ENCODE data around the gene KANSL3. TPM values are rescaled to one million over a fixed set of nuclear protein-coding genes. Genes with fewer than 3 reads are reported as not detected.

The KANSL3 gene
- total and polyA plus RNA-seq, 12 donors = 22.3 to 58.3 (median 36.6) TPM

DNA sequence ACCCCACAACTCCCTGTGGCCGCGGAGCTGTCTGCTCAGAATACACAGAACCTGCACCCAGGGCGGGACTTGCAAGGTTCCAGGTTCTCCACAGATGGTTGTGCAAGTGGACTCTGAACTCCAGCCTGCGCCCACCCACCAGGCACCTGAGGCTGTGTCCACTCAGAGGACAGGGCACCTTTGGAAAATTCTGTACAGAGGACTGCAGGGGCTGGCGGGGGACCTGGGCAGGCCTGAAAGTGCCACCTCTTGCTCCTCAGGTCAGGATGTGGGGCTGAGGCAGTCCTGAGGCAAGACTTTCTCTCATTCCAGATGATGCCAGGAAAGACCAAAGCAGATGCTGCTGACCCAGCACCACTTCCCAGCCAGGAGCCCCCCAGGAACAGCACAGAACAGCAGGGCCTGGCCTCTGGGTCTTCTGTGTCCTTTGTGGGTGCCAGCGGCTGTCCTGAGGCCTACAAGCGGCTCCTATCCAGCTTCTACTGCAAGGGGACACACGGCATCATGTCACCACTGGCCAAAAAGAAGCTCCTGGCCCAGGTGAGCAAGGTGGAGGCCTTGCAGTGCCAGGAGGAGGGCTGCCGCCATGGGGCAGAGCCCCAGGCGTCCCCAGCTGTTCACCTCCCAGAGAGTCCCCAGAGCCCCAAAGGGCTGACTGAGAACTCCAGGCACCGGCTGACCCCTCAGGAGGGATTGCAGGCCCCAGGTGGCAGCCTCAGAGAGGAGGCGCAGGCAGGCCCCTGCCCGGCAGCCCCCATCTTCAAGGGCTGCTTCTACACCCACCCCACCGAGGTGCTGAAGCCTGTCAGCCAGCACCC, 87.1 kb downstream of the KANSL3 start:
- no peak for TF ChIP-seq POLR2A (IDR thresholded peaks at IDR 0.05)
- TF ChIP-seq, protein P1, sequence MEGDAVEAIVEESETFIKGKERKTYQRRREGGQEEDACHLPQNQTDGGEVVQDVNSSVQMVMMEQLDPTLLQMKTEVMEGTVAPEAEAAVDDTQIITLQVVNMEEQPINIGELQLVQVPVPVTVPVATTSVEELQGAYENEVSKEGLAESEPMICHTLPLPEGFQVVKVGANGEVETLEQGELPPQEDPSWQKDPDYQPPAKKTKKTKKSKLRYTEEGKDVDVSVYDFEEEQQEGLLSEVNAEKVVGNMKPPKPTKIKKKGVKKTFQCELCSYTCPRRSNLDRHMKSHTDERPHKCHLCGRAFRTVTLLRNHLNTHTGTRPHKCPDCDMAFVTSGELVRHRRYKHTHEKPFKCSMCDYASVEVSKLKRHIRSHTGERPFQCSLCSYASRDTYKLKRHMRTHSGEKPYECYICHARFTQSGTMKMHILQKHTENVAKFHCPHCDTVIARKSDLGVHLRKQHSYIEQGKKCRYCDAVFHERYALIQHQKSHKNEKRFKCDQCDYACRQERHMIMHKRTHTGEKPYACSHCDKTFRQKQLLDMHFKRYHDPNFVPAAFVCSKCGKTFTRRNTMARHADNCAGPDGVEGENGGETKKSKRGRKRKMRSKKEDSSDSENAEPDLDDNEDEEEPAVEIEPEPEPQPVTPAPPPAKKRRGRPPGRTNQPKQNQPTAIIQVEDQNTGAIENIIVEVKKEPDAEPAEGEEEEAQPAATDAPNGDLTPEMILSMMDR (IDR thresholded peaks at IDR 0.05) = no peak
- Histone ChIP-seq H3K4me3 (no peak overlapping the region), H3K36me3 (replicated peaks in 1 of 2) (peaks cover 0 to 34% of the 10 kb centered on the region in 2 donors), H3K27ac (no peak overlapping the region), H3K27me3 (no peaks in the 10 kb centered on the region), H3K9me3 (replicated peaks in 1 of 3) (no peaks in the 10 kb centered on the region), H3K4me1 (replicated peaks in 1 of 2) (peaks cover 0 to 5% of the 10 kb centered on the region in 2 donors)
- WGBS, 4 donors = 92 to 100% (median 93%) methylated on average over 5 to 14 of the region's 14 CpGs
- intact Hi-C loops (cut with DNase I) = loop anchor here in 1 of 2 donors (10.0 kb wide), 1 partner anchor 404 kb away; no protein-coding TSS in a partner anchor
- no peak for DNase-seq

DNA sequence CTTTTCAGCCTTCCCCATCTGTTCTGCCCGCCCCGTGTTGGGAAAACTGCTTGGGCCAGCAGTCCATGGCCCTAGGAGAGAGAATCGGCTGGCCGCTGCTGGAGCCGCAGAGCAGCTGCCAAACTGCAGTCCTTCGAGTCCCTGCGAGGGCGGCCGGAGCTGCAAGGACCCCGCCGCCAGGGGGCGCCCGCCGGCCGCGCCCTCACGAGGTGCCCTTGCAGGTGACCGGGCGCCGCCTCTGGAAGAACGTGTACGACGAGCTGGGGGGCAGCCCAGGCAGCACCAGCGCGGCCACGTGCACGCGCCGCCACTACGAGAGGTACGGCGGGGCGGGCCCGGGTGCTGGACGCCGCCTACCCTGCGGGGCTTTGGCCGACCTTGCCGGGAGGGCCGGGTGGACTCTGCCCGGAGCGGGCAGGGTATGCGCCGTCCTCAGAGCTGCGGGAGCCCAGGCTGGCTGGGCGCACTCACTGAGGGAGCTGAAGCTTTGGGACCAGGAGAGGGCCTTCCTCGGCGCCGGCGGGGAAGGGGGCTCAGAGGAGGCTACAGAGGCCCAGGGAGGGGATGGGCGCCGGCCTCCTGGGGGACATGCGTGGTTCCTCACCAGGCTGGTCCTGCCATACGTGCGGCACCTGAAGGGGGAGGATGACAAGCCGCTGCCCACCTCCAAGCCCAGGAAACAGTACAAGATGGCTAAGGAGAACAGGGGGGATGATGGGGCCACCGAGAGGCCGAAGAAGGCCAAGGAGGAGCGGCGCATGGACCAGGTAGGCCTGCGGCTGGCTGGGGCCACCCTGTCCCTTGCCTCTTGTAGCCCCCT, 87.9 kb downstream of the KANSL3 start:
- H3K4me1 ChIP-seq (replicated peaks in 1 of 2) = peaks cover 0 to 5% of the 10 kb centered on the region in 2 donors
- DNase-seq = peak in 5 of 7 donors; percentile 42 to 70 (median 68)
- H3K27me3 ChIP-seq = no peaks in the 10 kb centered on the region
- no peak overlapping the region for H3K27ac ChIP-seq
- no peaks in the 10 kb centered on the region for H3K9me3 ChIP-seq (replicated peaks in 1 of 3)
- intact Hi-C loops (cut with DNase I) = loop anchor here in 1 of 2 donors (10.0 kb wide), 1 partner anchor 405 kb away; no protein-coding TSS in a partner anchor
- H3K36me3 ChIP-seq (replicated peaks in 1 of 2) = peaks cover 0 to 34% of the 10 kb centered on the region in 2 donors
- 64 to 72% (median 69%) methylated on average over 31 to 61 of the region's 61 CpGs for WGBS, 4 donors
- TF ChIP-seq, protein P1 (IDR thresholded peaks at IDR 0.05) = peak; percentile 27 to 68 (median 46)
- TF ChIP-seq POLR2A (IDR thresholded peaks at IDR 0.05) = no peak
- no peak overlapping the region for H3K4me3 ChIP-seq

DNA sequence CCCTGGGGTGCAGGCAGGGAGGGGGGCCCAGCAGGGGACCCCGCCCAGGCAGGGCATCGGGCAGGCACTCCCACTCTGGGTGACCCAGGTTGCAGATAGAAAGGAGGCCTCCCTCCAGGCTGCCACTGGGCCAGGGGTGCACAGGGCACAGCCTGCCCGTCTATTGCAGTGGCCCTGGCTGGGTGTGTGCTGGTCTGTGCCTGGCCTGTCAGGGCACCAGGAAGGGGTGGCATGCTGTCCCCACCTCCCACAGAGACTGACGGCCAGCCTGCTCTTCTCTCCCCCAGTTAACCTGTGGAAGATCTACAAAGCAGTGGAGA, 88.7 kb downstream of the KANSL3 start:
- peaks cover 0 to 34% of the 10 kb centered on the region in 2 donors for H3K36me3 ChIP-seq (replicated peaks in 1 of 2)
- no peaks in the 10 kb centered on the region for H3K27me3 ChIP-seq
- H3K27ac ChIP-seq = no peak overlapping the region
- H3K4me3 ChIP-seq = no peak overlapping the region
- 70 to 82% (median 74%) methylated on average over 2 to 4 of the region's 4 CpGs for WGBS, 4 donors
- DNase-seq = peak in 1 of 7 donors; percentile 9
- H3K9me3 ChIP-seq (replicated peaks in 1 of 3) = no peaks in the 10 kb centered on the region
- intact Hi-C loops (cut with DNase I) = no loop called here
- H3K4me1 ChIP-seq (replicated peaks in 1 of 2) = peaks cover 0 to 5% of the 10 kb centered on the region in 2 donors
- TF ChIP-seq, protein P1 (IDR thresholded peaks at IDR 0.05) = no peak
- no peak for TF ChIP-seq POLR2A (IDR thresholded peaks at IDR 0.05)

Data from adrenal gland (tissue), 12 donors.